Astrocyte (in vitro differentiated cells and primary cell): ENCODE data around the gene ATP1B2. TPM values are rescaled to one million over a fixed set of nuclear protein-coding genes. Genes with fewer than 3 reads are reported as not detected.
A peak's percentile ranks its signal among the peaks of the same experiment; 100 is the strongest.

ENCODE experiments used
- DNase-seq: peaks from one replicate; pipeline ENCODE4 v3.0.0-alpha.2; 2010; ENCODE audit warnings: low read depth
- FAIRE-seq: peaks from 2 replicates; lab custom pipeline; 2011; peaks lifted over from hg19 to GRCh38; lab: Jason Lieb, UNC
- H2AFZ ChIP-seq: 2 replicates; pipeline ENCODE4 v1.6.0; 2012; ENCODE audit warnings: low read depth, low read length, inconsistent platforms
- H3K27ac ChIP-seq: 2 replicates; pipeline ENCODE4 v1.5.1; 2011; ENCODE audit warnings: low read depth, low read length, inconsistent platforms
- H3K27me3 ChIP-seq: 2 replicates; pipeline ENCODE4 v1.6.0; 2011; ENCODE audit warnings: low read length, inconsistent platforms; ENCODE audit not compliant: insufficient read depth
- H3K36me3 ChIP-seq: 2 replicates; pipeline ENCODE4 v1.5.1; 2011; ENCODE audit warnings: low read length, inconsistent platforms; ENCODE audit not compliant: insufficient read depth
- H3K4me1 ChIP-seq: 2 replicates; pipeline ENCODE4 v1.5.1; 2011; ENCODE audit warnings: low read length, inconsistent platforms; ENCODE audit not compliant: insufficient read depth
- H3K4me2 ChIP-seq: 2 replicates; pipeline ENCODE4 v1.6.0; 2012; ENCODE audit warnings: low read length, inconsistent platforms
- H3K4me3 ChIP-seq: 2 replicates; pipeline ENCODE4 v1.5.1; 2011; ENCODE audit warnings: low read depth, mild to moderate bottlenecking, low read length, inconsistent platforms; ENCODE audit not compliant: insufficient read depth
- H3K79me2 ChIP-seq: 2 replicates; pipeline ENCODE4 v1.6.0; 2012; ENCODE audit warnings: mild to moderate bottlenecking, low read length, inconsistent platforms; ENCODE audit not compliant: insufficient read depth
- H3K9ac ChIP-seq: 2 replicates; pipeline ENCODE4 v1.6.0; 2012; ENCODE audit warnings: mild to moderate bottlenecking, low read length, inconsistent platforms
- H3K9me3 ChIP-seq: 2 replicates; pipeline ENCODE4 v1.5.1; 2012; ENCODE audit warnings: low read depth, mild to moderate bottlenecking, low read length, inconsistent platforms; ENCODE audit not compliant: insufficient read depth
- H4K20me1 ChIP-seq: 2 replicates; pipeline ENCODE4 v1.6.0; 2012; ENCODE audit warnings: low read length, inconsistent platforms; ENCODE audit not compliant: insufficient read depth
- H3K27ac Mint-ChIP-seq: one replicate; pipeline ENCODE4 v1.8.0; 2021; ENCODE audit warnings: mild to moderate bottlenecking, mixed read lengths; ENCODE audit not compliant: unreplicated experiment
- H3K27me3 Mint-ChIP-seq: one replicate; pipeline ENCODE4 v1.8.0; 2021; ENCODE audit warnings: low read depth, mixed read lengths; ENCODE audit not compliant: unreplicated experiment
- H3K36me3 Mint-ChIP-seq: one replicate; pipeline ENCODE4 v1.8.0; 2021; ENCODE audit warnings: low read depth, mixed read lengths; ENCODE audit not compliant: unreplicated experiment
- H3K4me1 Mint-ChIP-seq: one replicate; pipeline ENCODE4 v1.8.0; 2021; ENCODE audit warnings: low read depth, mixed read lengths; ENCODE audit not compliant: unreplicated experiment
- H3K4me3 Mint-ChIP-seq: one replicate; pipeline ENCODE4 v1.8.0; 2021; ENCODE audit warnings: mild to moderate bottlenecking, moderate library complexity, mixed read lengths; ENCODE audit not compliant: unreplicated experiment
- H3K9me3 Mint-ChIP-seq: one replicate; pipeline ENCODE4 v1.8.0; 2021; ENCODE audit warnings: mild to moderate bottlenecking, mixed read lengths; ENCODE audit not compliant: unreplicated experiment
- CTCF ChIP-seq: IDR thresholded peaks from 2 replicates; pipeline ENCODE4 v1.5.1; 2011; ENCODE audit warnings: low read depth, mild to moderate bottlenecking, inconsistent platforms, low read length, moderate library complexity; ENCODE audit not compliant: insufficient read depth
- EZH2 ChIP-seq: IDR thresholded peaks from 2 replicates; pipeline ENCODE4 v1.6.1; 2012; ENCODE audit warnings: mild to moderate bottlenecking, low read length, inconsistent platforms; ENCODE audit not compliant: insufficient read depth
- total RNA-seq: library from RNA; stranded (reverse); gene quantifications from 2 replicates; pipeline ENCODE4 v1.2.1, GENCODE V29; 2021

The ATP1B2 gene
- total RNA-seq, 1 donor from 2014 or later, result 0.89 TPM

- Histone ChIP-seq H3K4me2 (peak overlapping the region; percentile 92), H3K36me3 (no peaks in the 10 kb centered on the region), H2AFZ (peak overlapping the region; percentile 85), H3K4me1 (peaks cover 23% of the 10 kb centered on the region), H3K4me3 (peak overlapping the region; percentile 99), H4K20me1 (peaks cover 32% of the 10 kb centered on the region), H3K27me3 (no peaks in the 10 kb centered on the region), H3K27ac (peak overlapping the region; percentile 99), H3K9me3 (no peaks in the 10 kb centered on the region), H3K79me2 (peaks cover 65% of the 10 kb centered on the region), H3K9ac (peak overlapping the region; percentile 99)
- peaks cover 8% of the 10 kb centered on the region for H3K36me3 Mint-ChIP-seq
- no peak for TF ChIP-seq EZH2
- no peak for TF ChIP-seq CTCF
- H3K4me3 Mint-ChIP-seq, result peak overlapping the region; percentile 95
- FAIRE-seq (no peak), DNase-seq (peak; percentile 88)
- H3K27me3 Mint-ChIP-seq, result no peaks in the 10 kb centered on the region
- peak overlapping the region; percentile 100 for H3K27ac Mint-ChIP-seq
- no peaks in the 10 kb centered on the region for H3K9me3 Mint-ChIP-seq
- H3K4me1 Mint-ChIP-seq, result peaks cover 6% of the 10 kb centered on the region
Observed at GRCh38 chr17:7685533-7686221, 35.0 kb downstream of the ATP1B2 start.

DNA sequence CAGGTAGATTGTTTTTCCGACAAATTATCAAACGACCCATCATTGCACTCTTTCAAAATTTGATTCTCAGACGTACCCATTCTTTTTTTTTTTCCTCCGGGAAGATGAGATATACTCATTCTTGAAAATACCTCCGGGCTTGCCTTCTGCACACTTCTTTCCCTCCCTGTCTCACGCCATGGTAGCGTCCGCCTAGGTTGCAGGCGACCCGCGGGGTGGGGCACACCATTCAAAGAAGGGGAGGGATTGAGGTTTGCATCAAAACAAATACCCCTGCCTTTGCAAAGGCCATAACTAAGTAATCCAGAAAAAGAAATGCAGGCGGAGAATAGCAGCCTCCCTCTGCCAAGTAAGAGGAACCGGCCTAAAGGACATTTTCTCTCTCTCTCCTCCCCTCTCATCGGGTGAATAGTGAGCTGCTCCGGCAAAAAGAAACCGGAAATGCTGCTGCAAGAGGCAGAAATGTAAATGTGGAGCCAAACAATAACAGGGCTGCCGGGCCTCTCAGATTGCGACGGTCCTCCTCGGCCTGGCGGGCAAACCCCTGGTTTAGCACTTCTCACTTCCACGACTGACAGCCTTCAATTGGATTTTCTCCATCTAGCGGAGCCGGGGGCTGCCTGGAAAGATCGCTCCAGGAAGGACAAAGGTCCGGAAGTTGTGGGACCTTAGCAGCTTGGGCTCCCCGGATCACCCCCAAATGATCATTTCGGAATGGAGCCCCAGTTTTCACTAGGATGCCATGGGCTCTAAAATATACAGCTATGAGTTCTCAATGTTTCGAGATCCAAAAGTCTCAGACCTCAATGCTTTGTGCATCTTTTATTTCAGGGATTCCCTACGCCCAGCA is 35.7 kb downstream of the ATP1B2 start:
- DNase-seq, result peak; percentile 80
- Histone ChIP-seq H3K4me2 (peak overlapping the region; percentile 92), H3K79me2 (peaks cover 65% of the 10 kb centered on the region), H2AFZ (peak overlapping the region; percentile 85), H3K4me1 (peaks cover 23% of the 10 kb centered on the region), H3K36me3 (no peaks in the 10 kb centered on the region), H3K27ac (peak overlapping the region; percentile 99), H3K27me3 (no peaks in the 10 kb centered on the region), H3K9ac (peak overlapping the region; percentile 99), H4K20me1 (peaks cover 32% of the 10 kb centered on the region), H3K4me3 (peak overlapping the region; percentile 99), H3K9me3 (no peaks in the 10 kb centered on the region)
- Mint-ChIP-seq H3K27me3 (no peaks in the 10 kb centered on the region), H3K4me1 (peaks cover 6% of the 10 kb centered on the region), H3K36me3 (peaks cover 8% of the 10 kb centered on the region), H3K4me3 (peak overlapping the region; percentile 95), H3K9me3 (no peaks in the 10 kb centered on the region), H3K27ac (peak overlapping the region; percentile 100)
- FAIRE-seq, result no peak
- TF ChIP-seq EZH2 (no peak), CTCF (no peak)
